WTC11 (cell line): ENCODE results near the gene TAF10. TPM values are rescaled to one million over a fixed set of nuclear protein-coding genes. Genes with fewer than 3 reads are reported as not detected.

ENCODE experiments used
- ATAC-seq: fragments of 200-7000 bp; cut with Tn5 transposase; 2 replicates; pipeline ENCODE4 v1.10.0; 2021; ENCODE audit warnings: mild to moderate bottlenecking, moderate library complexity
- CTCF ChIA-PET: fragments of 300-600 bp; sonication (Branson Sonifier 250); formaldehyde crosslinking; loops from one replicate; lab custom pipeline; 2021; ENCODE audit warnings: antibody characterized with exemption; lab: Charles Lee
- POLR2A ChIA-PET: fragments of 350-600 bp; sonication (Branson Sonifier 250); formaldehyde crosslinking; loops from one replicate; lab custom pipeline; 2021; ENCODE audit warnings: antibody characterized with exemption; lab: Charles Lee
- DNase-seq: peaks from one replicate; pipeline ENCODE4 v3.0.0; 2021; ENCODE audit warnings: low spot score
- H3K27ac Mint-ChIP-seq: 2 replicates; pipeline ENCODE4 v1.8.0; 2021; ENCODE audit warnings: mixed read lengths
- H3K27me3 Mint-ChIP-seq: 2 replicates; pipeline ENCODE4 v1.8.0; 2021; ENCODE audit warnings: low read depth, mild to moderate bottlenecking, moderate library complexity, mixed read lengths
- H3K36me3 Mint-ChIP-seq: 2 replicates; pipeline ENCODE4 v1.8.0; 2021; ENCODE audit warnings: mixed read lengths
- H3K4me1 Mint-ChIP-seq: 2 replicates; pipeline ENCODE4 v1.8.0; 2022; ENCODE audit warnings: mixed read lengths
- H3K4me3 Mint-ChIP-seq: 2 replicates; pipeline ENCODE4 v1.8.0; 2021; ENCODE audit warnings: mild to moderate bottlenecking, moderate library complexity, mixed read lengths
- H3K9me3 Mint-ChIP-seq: 2 replicates; pipeline ENCODE4 v1.8.0; 2021; ENCODE audit warnings: mixed read lengths
- AFF4 ChIP-seq: sonication (generic); formaldehyde crosslinking; IDR thresholded peaks from 2 replicates; pipeline ENCODE4 v1.8.1; 2023; ENCODE audit warnings: mild to moderate bottlenecking, missing genetic modification reagents, borderline replicate concordance
- AR ChIP-seq: fragments of 250-450 bp; sonication (Bioruptor Pico); IDR thresholded peaks from 2 replicates; pipeline ENCODE4 v1.9.0; 2021; ENCODE audit warnings: mild to moderate bottlenecking
- ARID4B ChIP-seq: sonication (generic); formaldehyde crosslinking; IDR thresholded peaks from 2 replicates; pipeline ENCODE4 v1.8.0; 2023; ENCODE audit warnings: missing genetic modification reagents, mild to moderate bottlenecking, borderline replicate concordance
- ATF1 ChIP-seq: sonication (generic); formaldehyde crosslinking; IDR thresholded peaks from 2 replicates; pipeline ENCODE4 v1.8.1; 2023; ENCODE audit warnings: mild to moderate bottlenecking, moderate library complexity, missing genetic modification reagents
- IRF1 ChIP-seq: sonication (generic); formaldehyde crosslinking; IDR thresholded peaks from 2 replicates; pipeline ENCODE4 v1.8.0; 2023; ENCODE audit warnings: missing genetic modification reagents
- NFATC4 ChIP-seq: fragments of 250-450 bp; sonication (Bioruptor Pico); IDR thresholded peaks from 2 replicates; pipeline ENCODE4 v1.9.0; 2021; ENCODE audit warnings: mild to moderate bottlenecking
- NFYB ChIP-seq: sonication (generic); formaldehyde crosslinking; conservative IDR thresholded peaks from 2 replicates; pipeline ENCODE4 v1.8.0; 2022; ENCODE audit warnings: low read depth, missing genetic modification reagents
- NR1H2 ChIP-seq: sonication (generic); formaldehyde crosslinking; IDR thresholded peaks from 2 replicates; pipeline ENCODE4 v1.9.0; 2021; ENCODE audit warnings: mild to moderate bottlenecking, moderate library complexity, missing genetic modification reagents
- SMAD4 ChIP-seq: sonication (generic); formaldehyde crosslinking; IDR thresholded peaks from 2 replicates; pipeline ENCODE4 v1.8.0; 2022; ENCODE audit warnings: mild to moderate bottlenecking, missing genetic modification reagents
- SOX15 ChIP-seq: fragments of 250-450 bp; sonication (Bioruptor Pico); IDR thresholded peaks from 2 replicates; pipeline ENCODE4 v1.9.0; 2021; ENCODE audit warnings: mild to moderate bottlenecking
- TCF7 ChIP-seq: sonication (generic); formaldehyde crosslinking; IDR thresholded peaks from 2 replicates; pipeline ENCODE4 v1.8.0; 2022; ENCODE audit warnings: mild to moderate bottlenecking, low read depth, missing genetic modification reagents, moderate library complexity
- TP53 ChIP-seq: sonication (generic); formaldehyde crosslinking; IDR thresholded peaks from 2 replicates; pipeline ENCODE4 v1.8.1; 2023; ENCODE audit warnings: mild to moderate bottlenecking, missing genetic modification reagents
- ZNF219 ChIP-seq: sonication (generic); formaldehyde crosslinking; IDR thresholded peaks from 2 replicates; pipeline ENCODE4 v1.8.0; 2023; ENCODE audit warnings: missing genetic modification reagents, mild to moderate bottlenecking, borderline replicate concordance
- ZNF263 ChIP-seq: sonication (generic); formaldehyde crosslinking; IDR thresholded peaks from 2 replicates; pipeline ENCODE4 v1.8.1; 2022; ENCODE audit warnings: low read depth, mild to moderate bottlenecking, moderate library complexity, missing genetic modification reagents
- ZNF416 ChIP-seq: fragments of 250-450 bp; sonication (Bioruptor Pico); IDR thresholded peaks from 2 replicates; pipeline ENCODE4 v1.9.0; 2021; ENCODE audit warnings: mild to moderate bottlenecking, inconsistent platforms
- ZNF532 ChIP-seq: fragments of 250-450 bp; sonication (Bioruptor Pico); IDR thresholded peaks from 2 replicates; pipeline ENCODE4 v1.9.0; 2021; ENCODE audit warnings: mild to moderate bottlenecking, borderline replicate concordance
- ZSCAN18 ChIP-seq: fragments of 250-450 bp; sonication (Bioruptor Pico); IDR thresholded peaks from 2 replicates; pipeline ENCODE4 v2.1.2; 2022; ENCODE audit warnings: mild to moderate bottlenecking, moderate library complexity
- total RNA-seq: library from RNA; stranded (reverse); gene quantifications from 3 replicates; pipeline ENCODE4 v1.2.3, GENCODE V29; 2021

TAF10 gene
- total RNA-seq, 1 experiment from 2014 or later: 165 TPM

- Mint-ChIP-seq H3K4me3 (no peak overlapping the region), H3K4me1 (no peaks in the 10 kb centered on the region), H3K27ac (no peak overlapping the region), H3K36me3 (no peaks in the 10 kb centered on the region), H3K9me3 (no peaks in the 10 kb centered on the region), H3K27me3 (no peaks in the 10 kb centered on the region)
- TF ChIP-seq NFYB (no peak), SMAD4 (CRISPR knock-in tag) (no peak), ZNF532 (CRISPR knock-in tag) (no peak), AFF4 (no peak), ZSCAN18 (CRISPR knock-in tag) (no peak), SOX15 (CRISPR knock-in tag) (no peak), TCF7 (no peak), NFATC4 (no peak), ATF1 (no peak), ZNF263 (CRISPR knock-in tag) (no peak), ZNF219 (CRISPR knock-in tag) (no peak)
- no peak for ATAC-seq
- DNase-seq: no peak
- ChIA-PET CTCF (interaction anchor here (0.6 to 1.6 kb wide), 2 partner anchors 34 to 57 kb away, joined by 3 to 4 read pairs; partner anchors contain the start of gene TAF10), POLR2A (no interaction called here)
Observed at GRCh38 chr11:6646071-6646470, 34.1 kb upstream of the TAF10 start.

- Mint-ChIP-seq H3K27me3 (no peaks in the 10 kb centered on the region), H3K27ac (no peak overlapping the region), H3K4me1 (no peaks in the 10 kb centered on the region), H3K9me3 (no peaks in the 10 kb centered on the region), H3K4me3 (no peak overlapping the region), H3K36me3 (no peaks in the 10 kb centered on the region)
- ATAC-seq: no peak
- CTCF ChIA-PET: no interaction called here
- POLR2A ChIA-PET: no interaction called here
- DNase-seq: no peak
- TF ChIP-seq TP53 (CRISPR knock-in tag) (no peak), ZNF416 (CRISPR knock-in tag) (no peak), ARID4B (no peak), AR (no peak), IRF1 (CRISPR knock-in tag) (no peak), ZSCAN18 (CRISPR knock-in tag) (no peak), NR1H2 (no peak)
Observed at GRCh38 chr11:6642957-6643356, 30.9 kb upstream of the TAF10 start.
